Omental fat pad (tissue), 4 donors: ENCODE results near the gene IRF9. TPM values are rescaled to one million over a fixed set of nuclear protein-coding genes. Genes with fewer than 3 reads are reported as not detected.

Experiments used
- ATAC-seq: fragments of 150-250 bp; one replicate; pipeline ENCODE4 v1.9.1; 2016; ENCODE audit warnings: mild to moderate bottlenecking, moderate library complexity; ENCODE audit not compliant: low FRiP score
- DNase-seq: peaks from one replicate; pipeline ENCODE4 v3.0.0-alpha.2; 2019; ENCODE audit warnings: low spot score
- CTCF ChIP-seq, 3 donors: fragments of 450-650 bp; IDR thresholded peaks; one replicate each; pipeline ENCODE4 v1.5.1; 2016 to 2017; ENCODE audit warnings: antibody characterized with exemption in 3 of 3, mild to moderate bottlenecking in 3 of 3, moderate library complexity in 2 of 3
- total RNA-seq, 4 donors: library from RNA; depleted of rRNA; stranded (reverse); fragments of >200 nt; gene quantifications; one replicate each; pipeline ENCODE4 v1.1.0, GENCODE V29; 2016

Gene IRF9
- total RNA-seq, 4 donors from 2014 or later, result 39.4 to 126 (median 66.3) TPM

- DNase-seq (no peak), ATAC-seq (no peak)
- no peak for TF ChIP-seq CTCF (IDR thresholded peaks at IDR 0.05)
These were observed 30.1 kb upstream of the IRF9 start for GRCh38 chr14:24130717-24131548.

GRCh38 chr14:24131549-24131966 lies 29.5 kb upstream of the IRF9 start:
- DNase-seq (no peak), ATAC-seq (no peak)
- TF ChIP-seq CTCF (IDR thresholded peaks at IDR 0.05), result no peak

- no peak for ATAC-seq
- no peak for TF ChIP-seq CTCF (IDR thresholded peaks at IDR 0.05)
- no peak for DNase-seq
These were observed 28.9 kb upstream of the IRF9 start for GRCh38 chr14:24132061-24132685.

- ATAC-seq (no peak), DNase-seq (no peak)
- TF ChIP-seq CTCF (IDR thresholded peaks at IDR 0.05), result no peak
These were observed 28.1 kb upstream of the IRF9 start for GRCh38 chr14:24132976-24133375.

GRCh38 chr14:24133735-24134134 lies 27.3 kb upstream of the IRF9 start:
- TF ChIP-seq CTCF (IDR thresholded peaks at IDR 0.05), result no peak
- DNase-seq (no peak), ATAC-seq (no peak)

- TF ChIP-seq CTCF (IDR thresholded peaks at IDR 0.05), result no peak
- DNase-seq (no peak), ATAC-seq (no peak)
These were observed 25.6 kb upstream of the IRF9 start for GRCh38 chr14:24135584-24135833.
